HUES48 (cell line): Measurements from ENCODE around the gene LST1.

Experiments used
- H3K27ac ChIP-seq: one replicate; pipeline ENCODE4 v1.7.0; 2013; ENCODE audit warnings: low read depth, low read length, inconsistent platforms
- H3K27me3 ChIP-seq: 2 replicates; pipeline ENCODE4 v1.6.1; 2013; ENCODE audit warnings: mild to moderate bottlenecking, low read length; ENCODE audit not compliant: control insufficient read depth, insufficient read depth
- H3K36me3 ChIP-seq: 2 replicates; pipeline ENCODE4 v1.6.1; 2013; ENCODE audit warnings: low read length; ENCODE audit not compliant: control insufficient read depth, insufficient read depth
- H3K4me1 ChIP-seq: 2 replicates; pipeline ENCODE4 v1.6.1; 2013; ENCODE audit warnings: mild to moderate bottlenecking, low read length; ENCODE audit not compliant: control insufficient read depth, insufficient read depth
- H3K4me3 ChIP-seq: 2 replicates; pipeline ENCODE4 v1.5.1; 2013; ENCODE audit warnings: mild to moderate bottlenecking, low read depth, low read length
- H3K9ac ChIP-seq: 2 replicates; pipeline ENCODE4 v1.6.1; 2013; ENCODE audit warnings: mild to moderate bottlenecking, low read depth, low read length, moderate library complexity
- H3K9me3 ChIP-seq: 2 replicates; pipeline ENCODE4 v1.6.1; 2013; ENCODE audit warnings: low read length; ENCODE audit not compliant: control insufficient read depth, insufficient read depth

The LST1 gene

DNA sequence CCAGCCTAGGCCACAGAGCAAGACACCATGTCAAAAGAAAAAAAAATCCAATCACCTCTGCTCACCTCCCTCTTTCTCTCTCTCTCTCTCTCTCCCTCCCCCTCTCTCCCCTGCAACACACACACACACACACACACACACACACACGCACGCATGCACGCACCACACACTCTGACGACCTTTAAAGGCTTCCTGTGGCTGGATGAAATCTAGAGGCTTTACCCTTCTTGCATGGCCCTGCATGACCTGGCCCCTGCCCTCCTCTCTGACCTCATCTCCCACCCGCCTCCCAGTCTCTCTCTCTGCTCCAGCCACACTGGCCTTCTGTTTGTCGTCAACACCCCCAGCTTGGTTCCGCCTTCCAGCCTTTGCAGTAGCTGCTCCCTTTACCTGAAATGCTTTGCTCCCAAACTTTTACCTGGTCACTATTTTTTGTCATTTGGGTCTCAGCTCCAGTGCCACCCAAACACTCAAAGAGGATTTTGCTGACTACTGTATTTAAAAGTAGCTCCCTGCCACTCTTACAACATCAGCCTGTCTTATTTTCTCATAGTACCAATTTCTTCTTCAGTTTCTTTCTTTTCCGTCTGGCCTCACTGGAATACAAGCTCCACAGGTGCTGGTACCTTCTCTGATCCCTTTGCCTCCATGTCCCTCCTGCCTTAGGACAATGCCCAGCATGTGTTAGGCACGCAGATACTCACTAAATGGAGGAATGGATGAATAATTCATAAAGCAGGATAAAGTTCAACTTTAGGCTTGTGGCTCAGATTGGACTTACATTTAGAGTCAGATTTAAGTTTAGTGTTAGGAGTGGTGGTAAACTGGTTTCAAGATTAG, 18.3 kb upstream of the LST1 start:
- Histone ChIP-seq H3K27ac (no peak overlapping the region), H3K4me3 (no peak overlapping the region), H3K9me3 (no peaks in the 10 kb centered on the region), H3K27me3 (no peaks in the 10 kb centered on the region), H3K4me1 (peaks cover 10% of the 10 kb centered on the region; the same call in 1 of the 2 replicates), H3K9ac (no peak overlapping the region), H3K36me3 (no peaks in the 10 kb centered on the region)

DNA sequence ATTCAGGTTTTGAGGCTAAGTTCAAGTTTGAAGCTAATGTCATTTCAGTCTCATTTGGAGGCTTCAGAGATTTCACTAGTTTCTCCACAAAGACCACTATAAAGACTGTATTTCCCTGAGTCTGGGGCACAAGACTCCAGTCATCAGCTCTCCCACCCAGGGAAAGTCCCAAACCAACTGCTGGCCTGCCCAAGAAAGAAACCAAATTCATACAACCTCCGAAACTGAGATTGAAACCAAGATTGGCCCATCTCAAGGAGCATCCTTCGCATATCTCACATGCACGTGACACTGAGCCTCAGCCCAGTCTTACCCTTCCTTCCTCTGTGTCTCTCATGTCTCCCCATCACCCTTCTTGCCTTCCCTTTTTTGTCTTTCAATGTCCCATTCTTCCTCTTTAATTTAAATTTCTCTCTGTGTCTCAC, 17.5 kb upstream of the LST1 start:
- no peaks in the 10 kb centered on the region for H3K27me3 ChIP-seq
- no peak overlapping the region for H3K9ac ChIP-seq
- no peak overlapping the region for H3K27ac ChIP-seq
- H3K4me1 ChIP-seq = peaks cover 10% of the 10 kb centered on the region; the same call in 1 of the 2 replicates
- no peaks in the 10 kb centered on the region for H3K36me3 ChIP-seq
- H3K4me3 ChIP-seq = no peak overlapping the region
- no peaks in the 10 kb centered on the region for H3K9me3 ChIP-seq

DNA sequence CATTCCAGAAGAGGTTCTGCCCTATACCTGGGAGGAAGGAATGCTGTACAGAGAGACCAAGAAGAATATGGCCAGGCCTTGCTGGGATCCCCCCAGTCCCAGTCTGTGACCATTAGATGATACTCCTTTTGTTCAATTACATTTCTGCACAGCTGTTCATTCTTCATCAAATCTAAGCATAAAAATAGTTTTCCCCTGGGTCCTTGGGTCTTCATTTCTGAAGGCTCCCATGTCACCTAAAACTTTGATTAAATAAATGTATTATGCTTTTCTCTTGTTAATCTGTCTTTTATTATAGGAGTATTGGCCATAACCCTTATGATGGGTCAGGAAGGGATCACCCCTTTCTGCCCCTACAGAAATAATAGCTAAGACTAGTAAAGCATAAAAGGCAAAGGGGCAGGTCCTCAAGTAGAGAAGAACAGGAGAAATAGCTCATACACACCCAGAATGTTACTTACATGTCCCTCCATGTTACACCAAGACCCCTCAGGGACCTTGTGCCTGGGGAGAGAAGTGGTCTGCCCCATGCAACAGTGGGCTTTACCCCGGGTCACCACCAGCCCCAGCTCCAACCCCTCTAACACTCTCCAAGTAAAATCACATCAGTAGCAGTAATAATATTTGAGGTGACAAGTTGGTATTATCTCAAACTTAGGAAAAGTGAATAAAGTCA, 16.1 kb upstream of the LST1 start:
- Histone ChIP-seq H3K27me3 (no peaks in the 10 kb centered on the region), H3K27ac (no peak overlapping the region), H3K4me1 (peaks cover 10% of the 10 kb centered on the region; the same call in 1 of the 2 replicates), H3K9ac (no peak overlapping the region), H3K36me3 (no peaks in the 10 kb centered on the region), H3K4me3 (no peak overlapping the region), H3K9me3 (no peaks in the 10 kb centered on the region)

DNA sequence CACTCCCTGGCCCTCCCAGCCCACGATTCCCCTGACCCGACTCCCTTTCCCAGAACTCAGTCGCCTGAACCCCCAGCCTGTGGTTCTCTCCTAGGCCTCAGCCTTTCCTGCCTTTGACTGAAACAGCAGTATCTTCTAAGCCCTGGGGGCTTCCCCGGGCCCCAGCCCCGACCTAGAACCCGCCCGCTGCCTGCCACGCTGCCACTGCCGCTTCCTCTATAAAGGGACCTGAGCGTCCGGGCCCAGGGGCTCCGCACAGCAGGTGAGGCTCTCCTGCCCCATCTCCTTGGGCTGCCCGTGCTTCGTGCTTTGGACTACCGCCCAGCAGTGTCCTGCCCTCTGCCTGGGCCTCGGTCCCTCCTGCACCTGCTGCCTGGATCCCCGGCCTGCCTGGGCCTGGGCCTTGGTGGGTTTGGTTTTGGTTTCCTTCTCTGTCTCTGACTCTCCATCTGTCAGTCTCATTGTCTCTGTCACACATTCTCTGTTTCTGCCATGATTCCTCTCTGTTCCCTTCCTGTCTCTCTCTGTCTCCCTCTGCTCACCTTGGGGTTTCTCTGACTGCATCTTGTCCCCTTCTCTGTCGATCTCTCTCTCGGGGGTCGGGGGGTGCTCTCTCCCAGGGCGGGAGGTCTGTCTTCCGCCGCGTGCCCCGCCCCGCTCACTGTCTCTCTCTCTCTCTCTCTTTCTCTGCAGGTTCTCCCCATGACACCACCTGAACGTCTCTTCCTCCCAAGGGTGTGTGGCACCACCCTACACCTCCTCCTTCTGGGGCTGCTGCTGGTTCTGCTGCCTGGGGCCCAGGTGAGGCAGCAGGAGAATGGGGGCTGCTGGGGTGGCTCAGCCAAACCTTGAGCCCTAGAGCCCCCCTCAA, 13.8 kb upstream of the LST1 start, which contains the start of gene LTA:
LTA (plus strand) TSS at position 249 of the 871 bp plus-strand sequence; CDS start at position 703, 454 bp downstream.
- H3K9ac ChIP-seq = no peak within 1 kb of the TSS

DNA sequence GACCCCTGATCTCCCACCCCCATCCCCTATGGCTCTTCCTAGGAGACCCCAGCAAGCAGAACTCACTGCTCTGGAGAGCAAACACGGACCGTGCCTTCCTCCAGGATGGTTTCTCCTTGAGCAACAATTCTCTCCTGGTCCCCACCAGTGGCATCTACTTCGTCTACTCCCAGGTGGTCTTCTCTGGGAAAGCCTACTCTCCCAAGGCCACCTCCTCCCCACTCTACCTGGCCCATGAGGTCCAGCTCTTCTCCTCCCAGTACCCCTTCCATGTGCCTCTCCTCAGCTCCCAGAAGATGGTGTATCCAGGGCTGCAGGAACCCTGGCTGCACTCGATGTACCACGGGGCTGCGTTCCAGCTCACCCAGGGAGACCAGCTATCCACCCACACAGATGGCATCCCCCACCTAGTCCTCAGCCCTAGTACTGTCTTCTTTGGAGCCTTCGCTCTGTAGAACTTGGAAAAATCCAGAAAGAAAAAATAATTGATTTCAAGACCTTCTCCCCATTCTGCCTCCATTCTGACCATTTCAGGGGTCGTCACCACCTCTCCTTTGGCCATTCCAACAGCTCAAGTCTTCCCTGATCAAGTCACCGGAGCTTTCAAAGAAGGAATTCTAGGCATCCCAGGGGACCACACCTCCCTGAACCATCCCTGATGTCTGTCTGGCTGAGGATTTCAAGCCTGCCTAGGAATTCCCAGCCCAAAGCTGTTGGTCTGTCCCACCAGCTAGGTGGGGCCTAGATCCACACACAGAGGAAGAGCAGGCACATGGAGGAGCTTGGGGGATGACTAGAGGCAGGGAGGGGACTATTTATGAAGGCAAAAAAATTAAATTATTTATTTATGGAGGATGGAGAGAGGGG, 12.6 kb upstream of the LST1 start:
- Histone ChIP-seq H3K4me1 (no peaks in the 10 kb centered on the region; the same call in 1 of the 2 replicates), H3K4me3 (no peak overlapping the region), H3K36me3 (no peaks in the 10 kb centered on the region), H3K27ac (no peak overlapping the region), H3K9me3 (no peaks in the 10 kb centered on the region), H3K9ac (no peak overlapping the region), H3K27me3 (no peaks in the 10 kb centered on the region; the same call in 1 of the 2 replicates)

More for the DNA sequence above, 13.8 kb upstream of the LST1 start, which contains the start of gene LTA:
- Histone ChIP-seq H3K4me3 (no peak within 1 kb of the TSS), H3K4me1 (peaks cover 9% of the 10 kb centered on the region; the same call in 1 of the 2 replicates), H3K36me3 (no peaks in the 10 kb centered on the region), H3K9me3 (no peaks in the 10 kb centered on the region), H3K27me3 (no peaks in the 10 kb centered on the region; the same call in 1 of the 2 replicates), H3K27ac (no peak within 1 kb of the TSS)

DNA sequence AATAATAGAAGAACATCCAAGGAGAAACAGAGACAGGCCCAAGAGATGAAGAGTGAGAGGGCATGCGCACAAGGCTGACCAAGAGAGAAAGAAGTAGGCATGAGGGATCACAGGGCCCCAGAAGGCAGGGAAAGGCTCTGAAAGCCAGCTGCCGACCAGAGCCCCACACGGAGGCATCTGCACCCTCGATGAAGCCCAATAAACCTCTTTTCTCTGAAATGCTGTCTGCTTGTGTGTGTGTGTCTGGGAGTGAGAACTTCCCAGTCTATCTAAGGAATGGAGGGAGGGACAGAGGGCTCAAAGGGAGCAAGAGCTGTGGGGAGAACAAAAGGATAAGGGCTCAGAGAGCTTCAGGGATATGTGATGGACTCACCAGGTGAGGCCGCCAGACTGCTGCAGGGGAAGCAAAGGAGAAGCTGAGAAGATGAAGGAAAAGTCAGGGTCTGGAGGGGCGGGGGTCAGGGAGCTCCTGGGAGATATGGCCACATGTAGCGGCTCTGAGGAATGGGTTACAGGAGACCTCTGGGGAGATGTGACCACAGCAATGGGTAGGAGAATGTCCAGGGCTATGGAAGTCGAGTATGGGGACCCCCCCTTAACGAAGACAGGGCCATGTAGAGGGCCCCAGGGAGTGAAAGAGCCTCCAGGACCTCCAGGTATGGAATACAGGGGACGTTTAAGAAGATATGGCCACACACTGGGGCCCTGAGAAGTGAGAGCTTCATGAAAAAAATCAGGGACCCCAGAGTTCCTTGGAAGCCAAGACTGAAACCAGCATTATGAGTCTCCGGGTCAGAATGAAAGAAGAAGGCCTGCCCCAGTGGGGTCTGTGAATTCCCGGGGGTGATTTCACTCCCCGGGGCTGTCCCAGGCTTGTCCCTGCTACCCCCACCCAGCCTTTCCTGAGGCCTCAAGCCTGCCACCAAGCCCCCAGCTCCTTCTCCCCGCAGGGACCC, 11.7 kb upstream of the LST1 start:
- no peaks in the 10 kb centered on the region; the same call in 1 of the 2 replicates for H3K27me3 ChIP-seq
- H3K27ac ChIP-seq = no peak overlapping the region
- H3K4me1 ChIP-seq = no peaks in the 10 kb centered on the region; the same call in 1 of the 2 replicates
- H3K36me3 ChIP-seq = no peaks in the 10 kb centered on the region
- H3K9me3 ChIP-seq = no peaks in the 10 kb centered on the region
- H3K4me3 ChIP-seq = no peak overlapping the region
- H3K9ac ChIP-seq = no peak overlapping the region

DNA sequence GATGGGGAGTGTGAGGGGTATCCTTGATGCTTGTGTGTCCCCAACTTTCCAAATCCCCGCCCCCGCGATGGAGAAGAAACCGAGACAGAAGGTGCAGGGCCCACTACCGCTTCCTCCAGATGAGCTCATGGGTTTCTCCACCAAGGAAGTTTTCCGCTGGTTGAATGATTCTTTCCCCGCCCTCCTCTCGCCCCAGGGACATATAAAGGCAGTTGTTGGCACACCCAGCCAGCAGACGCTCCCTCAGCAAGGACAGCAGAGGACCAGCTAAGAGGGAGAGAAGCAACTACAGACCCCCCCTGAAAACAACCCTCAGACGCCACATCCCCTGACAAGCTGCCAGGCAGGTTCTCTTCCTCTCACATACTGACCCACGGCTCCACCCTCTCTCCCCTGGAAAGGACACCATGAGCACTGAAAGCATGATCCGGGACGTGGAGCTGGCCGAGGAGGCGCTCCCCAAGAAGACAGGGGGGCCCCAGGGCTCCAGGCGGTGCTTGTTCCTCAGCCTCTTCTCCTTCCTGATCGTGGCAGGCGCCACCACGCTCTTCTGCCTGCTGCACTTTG, 10.7 kb upstream of the LST1 start, which contains the start of gene TNF:
TNF (plus strand) TSS at position 231 of the 567 bp plus-strand sequence; CDS start at position 408, 177 bp downstream.
- Histone ChIP-seq H3K9ac (no peak within 1 kb of the TSS), H3K4me1 (peaks cover 4% of the 10 kb centered on the region; the same call in 1 of the 2 replicates), H3K27ac (no peak within 1 kb of the TSS), H3K27me3 (peaks cover 10% of the 10 kb centered on the region), H3K9me3 (no peaks in the 10 kb centered on the region), H3K4me3 (no peak within 1 kb of the TSS), H3K36me3 (no peaks in the 10 kb centered on the region)

DNA sequence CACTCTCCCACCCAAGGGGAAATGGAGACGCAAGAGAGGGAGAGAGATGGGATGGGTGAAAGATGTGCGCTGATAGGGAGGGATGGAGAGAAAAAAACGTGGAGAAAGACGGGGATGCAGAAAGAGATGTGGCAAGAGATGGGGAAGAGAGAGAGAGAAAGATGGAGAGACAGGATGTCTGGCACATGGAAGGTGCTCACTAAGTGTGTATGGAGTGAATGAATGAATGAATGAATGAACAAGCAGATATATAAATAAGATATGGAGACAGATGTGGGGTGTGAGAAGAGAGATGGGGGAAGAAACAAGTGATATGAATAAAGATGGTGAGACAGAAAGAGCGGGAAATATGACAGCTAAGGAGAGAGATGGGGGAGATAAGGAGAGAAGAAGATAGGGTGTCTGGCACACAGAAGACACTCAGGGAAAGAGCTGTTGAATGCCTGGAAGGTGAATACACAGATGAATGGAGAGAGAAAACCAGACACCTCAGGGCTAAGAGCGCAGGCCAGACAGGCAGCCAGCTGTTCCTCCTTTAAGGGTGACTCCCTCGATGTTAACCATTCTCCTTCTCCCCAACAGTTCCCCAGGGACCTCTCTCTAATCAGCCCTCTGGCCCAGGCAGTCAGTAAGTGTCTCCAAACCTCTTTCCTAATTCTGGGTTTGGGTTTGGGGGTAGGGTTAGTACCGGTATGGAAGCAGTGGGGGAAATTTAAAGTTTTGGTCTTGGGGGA, 10.0 kb upstream of the LST1 start:
- H3K4me1 ChIP-seq = peaks cover 5% of the 10 kb centered on the region; the same call in 1 of the 2 replicates
- H3K27me3 ChIP-seq = peaks cover 12% of the 10 kb centered on the region
- no peaks in the 10 kb centered on the region for H3K9me3 ChIP-seq
- H3K27ac ChIP-seq = no peak overlapping the region
- no peak overlapping the region for H3K9ac ChIP-seq
- no peaks in the 10 kb centered on the region for H3K36me3 ChIP-seq
- H3K4me3 ChIP-seq = no peak overlapping the region
